Right lobe of liver (tissue), 6 donors: ENCODE data around the gene KBTBD12. TPM values are rescaled to one million over a fixed set of nuclear protein-coding genes. Genes with fewer than 3 reads are reported as not detected.

Source experiments
- ATAC-seq, 4 donors: fragments of 200-7000 bp; cut with Tn5 transposase; one replicate each; pipeline ENCODE4 v1.9.1; 2020; ENCODE audit warnings: mild to moderate bottlenecking in 4 of 4, moderate library complexity in 4 of 4
- DNase-seq, 3 donors: peaks; one replicate each; pipeline ENCODE4 v3.0.0-alpha.2; 2020
- H3K27ac ChIP-seq, 3 donors: fragments of 200-600 bp; one replicate each; pipeline ENCODE4 v1.8.0; 2022
- H3K27me3 ChIP-seq, 2 donors: fragments of 200-600 bp; one replicate each; pipeline ENCODE4 v1.8.0; 2022
- H3K36me3 ChIP-seq, 4 donors: fragments of 200-600 bp; sonication (generic) in 1 of 4; one replicate each; pipeline versions ENCODE4 v1.5.1 to v1.8.0; 2017 to 2022; ENCODE audit warnings: control low read depth in 1 of 4
- H3K4me1 ChIP-seq, 4 donors: fragments of 200-600 bp; sonication (generic) in 1 of 4; one replicate each; pipeline versions ENCODE4 v1.5.1 to v1.8.0; 2017 to 2022; ENCODE audit warnings: control low read depth in 1 of 4
- H3K4me3 ChIP-seq, 3 donors: fragments of 200-600 bp; one replicate each; pipeline ENCODE4 v1.8.0; 2022
- H3K9me3 ChIP-seq, 4 donors: fragments of 200-600 bp; sonication (generic) in 1 of 4; one replicate each; pipeline versions ENCODE4 v1.5.1 to v1.8.0; 2017 to 2022; ENCODE audit warnings: control low read depth in 1 of 4
- CTCF ChIP-seq, 4 donors: fragments of 200-600 bp in 3 of 4; fragments of 450-650 bp in 1 of 4; IDR thresholded peaks; one replicate each; pipeline versions ENCODE4 v1.5.1 to v1.8.0; 2016 to 2022; ENCODE audit warnings: antibody characterized with exemption in 4 of 4, mild to moderate bottlenecking in 2 of 4
- POLR2A ChIP-seq: fragments of 450-650 bp; IDR thresholded peaks from one replicate; pipeline ENCODE4 v1.6.1; 2017; ENCODE audit warnings: antibody characterized with exemption, mild to moderate bottlenecking
- WGBS: methylation state at CpG from one replicate; pipeline ENCODE4 v1.1.6; 2018; ENCODE audit warnings: low coverage, low lambda C conversion rate; ENCODE audit not compliant: insufficient coverage; ENCODE audit errors: missing lambda C conversion rate; 5-methylcytosine and 5-hydroxymethylcytosine counted together
- intact Hi-C, 2 donors: fragments of 100-400 bp; cut with DNase I; formaldehyde crosslinking; loops; one replicate each; pipeline versions ENCODE4 v1.11.2 to v1.14.1; 2022
- total RNA-seq, 6 experiments: library from RNA; depleted of rRNA in 2 of 6; stranded (reverse); fragments of >200 nt in 2 of 6; fragmentation: NEBNext Ultra II Directional in 3 of 6; extraction: Animal tissue kit (Norgen Biotek cat#: 25700) in 3 of 6; gene quantifications; one replicate each; pipeline versions ENCODE4 v1.1.0 to v1.2.4, GENCODE V29; 2016 to 2023
- donor health status: DM: no; HTN: yes; CAD: no.
- donor health status: DM: no; HTN: no; CAD: no.
- donor health status: DM: no; HTN: no; CAD: no.
- donor health status: DM: no; HTN: yes; CAD: no.
- donor health status: DM: no; HTN: yes; CAD: no.

Gene KBTBD12
- total RNA-seq, 6 experiments from 2014 or later: 0.22 TPM; not detected in 5

- DNase-seq: no peak
- no peaks in the 10 kb centered on the region for H3K27me3 ChIP-seq
- H3K4me3 ChIP-seq: no peak overlapping the region
- intact Hi-C loops: loop anchor here in 1 of 2 donors (10.0 kb wide), 1 partner anchor 288 kb away; the partner anchor contains the start of gene ABTB1
- no peak overlapping the region for H3K27ac ChIP-seq
- TF ChIP-seq CTCF (IDR thresholded peaks at IDR 0.05): no peak
- TF ChIP-seq POLR2A: no peak
- 92% methylated on average over 1 of the region's 5 CpGs for WGBS
- no peaks in the 10 kb centered on the region for H3K9me3 ChIP-seq
- H3K36me3 ChIP-seq: no peaks in the 10 kb centered on the region
- ATAC-seq: no peak
- H3K4me1 ChIP-seq: no peaks in the 10 kb centered on the region
Measured at GRCh38 chr3:127962937-127963336, 47.9 kb downstream of the KBTBD12 start.

GRCh38 chr3:127964053-127964452, 49.0 kb downstream of the KBTBD12 start:
- WGBS: 88% methylated on average over 4 of the region's 4 CpGs
- TF ChIP-seq POLR2A: no peak
- TF ChIP-seq CTCF (IDR thresholded peaks at IDR 0.05): no peak
- DNase-seq (no peak), ATAC-seq (no peak)
- intact Hi-C loops: loop anchor here in 1 of 2 donors (10.0 kb wide), 1 partner anchor 289 kb away; the partner anchor contains the start of gene ABTB1
- H3K27ac ChIP-seq: no peak overlapping the region
- H3K4me1 ChIP-seq: no peaks in the 10 kb centered on the region
- no peak overlapping the region for H3K4me3 ChIP-seq
- no peaks in the 10 kb centered on the region for H3K9me3 ChIP-seq
- no peaks in the 10 kb centered on the region for H3K36me3 ChIP-seq
- H3K27me3 ChIP-seq: no peaks in the 10 kb centered on the region

- ATAC-seq (no peak), DNase-seq (no peak)
- H3K27me3 ChIP-seq: no peaks in the 10 kb centered on the region
- H3K27ac ChIP-seq: no peak overlapping the region
- no peaks in the 10 kb centered on the region for H3K36me3 ChIP-seq
- no peaks in the 10 kb centered on the region for H3K4me1 ChIP-seq
- WGBS: 85% methylated on average over 2 of the region's 3 CpGs
- no peaks in the 10 kb centered on the region for H3K9me3 ChIP-seq
- intact Hi-C loops: loop anchor here in 1 of 2 donors (10.0 kb wide), 1 partner anchor 290 kb away; the partner anchor contains the start of gene ABTB1
- H3K4me3 ChIP-seq: no peak overlapping the region
- TF ChIP-seq CTCF (IDR thresholded peaks at IDR 0.05) (no peak), POLR2A (no peak)
Measured at GRCh38 chr3:127964816-127965215, 49.8 kb downstream of the KBTBD12 start.

GRCh38 chr3:127967316-127967715, 52.3 kb downstream of the KBTBD12 start:
- TF ChIP-seq CTCF (IDR thresholded peaks at IDR 0.05) (no peak), POLR2A (no peak)
- Histone ChIP-seq H3K36me3 (no peaks in the 10 kb centered on the region), H3K27me3 (no peaks in the 10 kb centered on the region), H3K9me3 (no peaks in the 10 kb centered on the region), H3K4me3 (no peak overlapping the region), H3K4me1 (no peaks in the 10 kb centered on the region), H3K27ac (no peak overlapping the region)
- ATAC-seq: no peak
- intact Hi-C loops: loop anchor here in 1 of 2 donors (10.0 kb wide), 1 partner anchor 293 kb away; the partner anchor contains the start of gene ABTB1
- WGBS: 67% methylated on average over 1 of the region's 1 CpG
- DNase-seq: no peak
